ENCODE results near the gene CERS3. TPM values are rescaled to one million over a fixed set of nuclear protein-coding genes. Genes with fewer than 3 reads are reported as not detected.

CERS3 gene
- total RNA-seq, result 1 to 10 TPM in 1 of 4 donors, under 1 TPM in 2, not detected in 1; 0.13 to 2.0 (median 0.45) TPM

- no peak for DNase-seq
- Histone ChIP-seq H3K27me3 (no peaks in the 10 kb centered on the region), H3K9me3 (no peaks in the 10 kb centered on the region), H3K4me3 (replicated peaks in 1 of 3) (no peak within 1 kb of the TSS), H3K4me1 (peaks cover 3 to 5% of the 10 kb centered on the region in 2 donors), H3K36me3 (no peaks in the 10 kb centered on the region), H3K27ac (no peak within 1 kb of the TSS)
- intact Hi-C loops (cut with DNase I), result no loop called here
- WGBS, 2 donors, result 90% methylated on average over 10 of the region's 10 CpGs
- TF ChIP-seq CTCF (IDR thresholded peaks at IDR 0.05) (no peak), POLR2A (IDR thresholded peaks at IDR 0.05) (no peak)
Measured at GRCh38 chr15:100528833-100529428, at the start of gene CERS3. Gene CERS3, minus strand, starts transcription at chr15:100528950. Its CDS starts 27,101 bp downstream, at chr15:100501849.

GRCh38 chr15:100573526-100573925, 44.8 kb upstream of the CERS3 start:
- no peak overlapping the region for H3K27ac ChIP-seq

GRCh38 chr15:100572362-100572983, 43.7 kb upstream of the CERS3 start:
- Histone ChIP-seq H3K9me3 (no peaks in the 10 kb centered on the region), H3K27ac (no peak overlapping the region), H3K27me3 (no peaks in the 10 kb centered on the region), H3K4me1 (no peaks in the 10 kb centered on the region), H3K4me3 (replicated peaks in 1 of 3) (no peak overlapping the region), H3K36me3 (peaks cover 4 to 23% of the 10 kb centered on the region in 2 donors)
- intact Hi-C loops (cut with DNase I), result no loop called here
- TF ChIP-seq POLR2A (IDR thresholded peaks at IDR 0.05) (no peak), CTCF (IDR thresholded peaks at IDR 0.05) (peak in 4 of 6 experiments; percentile 10 to 61 (median 48))
- DNase-seq, result no peak
- 68 to 70% methylated on average over 4 of the region's 4 CpGs for WGBS, 2 donors

More at GRCh38 chr15:100573526-100573925, 44.8 kb upstream of the CERS3 start:
- intact Hi-C loops (cut with DNase I), result no loop called here
- Histone ChIP-seq H3K4me3 (replicated peaks in 1 of 3) (no peak overlapping the region), H3K36me3 (peaks cover 4 to 23% of the 10 kb centered on the region in 2 donors), H3K27me3 (no peaks in the 10 kb centered on the region), H3K4me1 (no peaks in the 10 kb centered on the region), H3K9me3 (no peaks in the 10 kb centered on the region)
- TF ChIP-seq CTCF (IDR thresholded peaks at IDR 0.05) (no peak), POLR2A (IDR thresholded peaks at IDR 0.05) (no peak)
- 95% methylated on average over 4 of the region's 4 CpGs for WGBS, 2 donors
- no peak for DNase-seq

GRCh38 chr15:100571592-100572167, 42.9 kb upstream of the CERS3 start:
- Histone ChIP-seq H3K9me3 (no peaks in the 10 kb centered on the region), H3K27me3 (no peaks in the 10 kb centered on the region), H3K4me1 (no peaks in the 10 kb centered on the region), H3K27ac (no peak overlapping the region), H3K36me3 (peaks cover 4 to 23% of the 10 kb centered on the region in 2 donors), H3K4me3 (replicated peaks in 1 of 3) (no peak overlapping the region)
- intact Hi-C loops (cut with DNase I), result no loop called here
- WGBS, 2 donors, result 89 to 92% methylated on average over 6 of the region's 6 CpGs
- no peak for TF ChIP-seq CTCF (IDR thresholded peaks at IDR 0.05)
- no peak for TF ChIP-seq POLR2A (IDR thresholded peaks at IDR 0.05)
- no peak for DNase-seq

All from thyroid gland (tissue), 4 donors.